K562 (cell line): ENCODE data around the gene LINC00632.

ENCODE experiments used
- EP300 ChIP-seq: IDR thresholded peaks from 2 replicates; pipeline ENCODE4 v1.6.1; 2012; ENCODE audit warnings: low read length, improper control_type of control experiment
- EZH2 ChIP-seq: IDR thresholded peaks from 2 replicates; pipeline ENCODE4 v1.6.1; 2012; ENCODE audit warnings: low read depth, mild to moderate bottlenecking, inconsistent platforms, low read length, borderline replicate concordance
- ILK ChIP-seq: fragments of 450-650 bp; IDR thresholded peaks from 2 replicates; pipeline ENCODE4 v1.6.1; 2016; ENCODE audit warnings: missing genetic modification characterization, low read depth, mild to moderate bottlenecking, missing compliant biosample characterization, moderate library complexity, borderline replicate concordance
- NR2C1 ChIP-seq, 2 experiments: fragments of 450-650 bp; IDR thresholded peaks; 2 replicates each; pipeline ENCODE4 v1.6.1; 2017; ENCODE audit warnings: mild to moderate bottlenecking in 2 of 2, antibody characterized with exemption in 1 of 2, inconsistent platforms in 1 of 2, missing compliant biosample characterization in 1 of 2, missing genetic modification characterization in 1 of 2
- RBM22 ChIP-seq: fragments of 200-400 bp; formaldehyde crosslinking; IDR thresholded peaks from 2 replicates; pipeline ENCODE4 v1.6.1; 2018; ENCODE audit warnings: low read length, low read depth; ENCODE audit not compliant: poor library complexity, severe bottlenecking
- SIN3A ChIP-seq, 2 experiments: fragments of 150-350 bp in 1 of 2; IDR thresholded peaks; 2 replicates each; pipeline ENCODE4 v1.6.1; 2011 to 2016; ENCODE audit warnings: borderline replicate concordance in 2 of 2, low read depth in 2 of 2, low read length in 2 of 2, mild to moderate bottlenecking in 2 of 2, moderate library complexity in 2 of 2; ENCODE audit not compliant: control insufficient read depth in 1 of 2
- TBL1XR1 ChIP-seq, 2 experiments: IDR thresholded peaks; 2 replicates each; pipeline ENCODE4 v1.6.1; 2012; ENCODE audit warnings: improper control_type of control experiment in 2 of 2, low read length in 2 of 2, mild to moderate bottlenecking in 1 of 2
- WHSC1 ChIP-seq: IDR thresholded peaks from one replicate; pipeline ENCODE4 v1.6.1; 2012; ENCODE audit warnings: low read length, control low read depth, inconsistent platforms
- ZNF384 ChIP-seq: IDR thresholded peaks from 2 replicates; pipeline ENCODE4 v1.6.1; 2012; ENCODE audit warnings: low read depth, low read length, improper control_type of control experiment
- TF ChIP-seq, protein P1 (sequence below): fragments of 450-650 bp; IDR thresholded peaks from 2 replicates; pipeline ENCODE4 v1.6.1; 2016; ENCODE audit warnings: antibody characterized with exemption
- TF ChIP-seq, protein P2 (sequence below): fragments of 250-450 bp; sonication (Bioruptor Pico); IDR thresholded peaks from 2 replicates; pipeline ENCODE4 v1.4.0; 2020; ENCODE audit warnings: borderline replicate concordance
- TF ChIP-seq, protein P3 (sequence below): IDR thresholded peaks from 2 replicates; pipeline ENCODE4 v1.6.1; 2012; ENCODE audit warnings: low read depth, low read length, improper control_type of control experiment, borderline replicate concordance
- TF ChIP-seq, protein P4 (sequence below): sonication (generic); formaldehyde crosslinking; IDR thresholded peaks from 2 replicates; pipeline ENCODE4 v1.8.1; 2023; ENCODE audit warnings: mild to moderate bottlenecking, missing genetic modification reagents

DNA sequence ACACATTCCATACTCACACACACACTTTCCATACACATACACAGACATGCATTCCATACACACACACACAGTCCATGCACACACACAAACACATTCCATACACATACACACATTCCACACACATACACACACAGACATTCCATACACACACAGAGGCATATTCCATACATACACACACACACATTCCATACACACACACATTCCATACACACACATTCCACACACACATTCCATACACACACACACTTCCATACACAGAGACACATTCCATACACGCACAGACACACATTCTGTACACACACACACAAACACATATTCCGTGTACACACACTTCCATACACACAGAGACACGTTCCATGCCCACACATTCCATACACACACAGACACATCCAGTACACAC, 14.8 kb downstream of the LINC00632 start:
- TF ChIP-seq SIN3A (IDR thresholded peaks at IDR 0.05; ENCODE audit: borderline replicate concordance in 2 of 2, control insufficient read depth in 1 of 2, low read depth in 2 of 2, low read length in 2 of 2) (no peak), WHSC1 (no peak), TBL1XR1 (IDR thresholded peaks at IDR 0.05; ENCODE audit: low read length in 2 of 2) (no peak), RBM22 (no peak), EP300 (no peak), ZNF384 (no peak), EZH2 (no peak), NR2C1 (IDR thresholded peaks at IDR 0.05) (no peak), NR2C1 (tag; IDR thresholded peaks at IDR 0.05) (no peak), ILK (no peak)
- TF ChIP-seq, protein P1, sequence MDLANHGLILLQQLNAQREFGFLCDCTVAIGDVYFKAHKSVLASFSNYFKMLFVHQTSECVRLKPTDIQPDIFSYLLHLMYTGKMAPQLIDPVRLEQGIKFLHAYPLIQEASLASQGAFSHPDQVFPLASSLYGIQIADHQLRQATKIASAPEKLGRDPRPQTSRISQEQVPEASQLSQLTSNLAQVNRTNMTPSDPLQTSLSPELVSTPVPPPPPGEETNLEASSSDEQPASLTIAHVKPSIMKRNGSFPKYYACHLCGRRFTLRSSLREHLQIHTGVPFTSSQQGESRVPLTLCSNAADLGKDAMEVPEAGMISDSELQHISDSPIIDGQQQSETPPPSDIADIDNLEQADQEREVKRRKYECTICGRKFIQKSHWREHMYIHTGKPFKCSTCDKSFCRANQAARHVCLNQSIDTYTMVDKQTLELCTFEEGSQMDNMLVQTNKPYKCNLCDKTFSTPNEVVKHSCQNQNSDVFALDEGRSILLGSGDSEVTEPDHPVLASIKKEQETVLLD: no peak
- TF ChIP-seq, protein P2, sequence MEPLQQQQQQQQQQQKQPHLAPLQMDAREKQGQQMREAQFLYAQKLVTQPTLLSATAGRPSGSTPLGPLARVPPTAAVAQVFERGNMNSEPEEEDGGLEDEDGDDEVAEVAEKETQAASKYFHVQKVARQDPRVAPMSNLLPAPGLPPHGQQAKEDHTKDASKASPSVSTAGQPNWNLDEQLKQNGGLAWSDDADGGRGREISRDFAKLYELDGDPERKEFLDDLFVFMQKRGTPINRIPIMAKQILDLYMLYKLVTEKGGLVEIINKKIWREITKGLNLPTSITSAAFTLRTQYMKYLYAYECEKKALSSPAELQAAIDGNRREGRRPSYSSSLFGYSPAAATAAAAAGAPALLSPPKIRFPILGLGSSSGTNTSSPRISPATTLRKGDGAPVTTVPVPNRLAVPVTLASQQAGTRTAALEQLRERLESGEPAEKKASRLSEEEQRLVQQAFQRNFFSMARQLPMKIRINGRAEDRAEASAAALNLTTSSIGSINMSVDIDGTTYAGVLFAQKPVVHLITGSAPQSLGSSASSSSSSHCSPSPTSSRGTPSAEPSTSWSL (CRISPR knock-in tag): no peak
- TF ChIP-seq, protein P3, sequence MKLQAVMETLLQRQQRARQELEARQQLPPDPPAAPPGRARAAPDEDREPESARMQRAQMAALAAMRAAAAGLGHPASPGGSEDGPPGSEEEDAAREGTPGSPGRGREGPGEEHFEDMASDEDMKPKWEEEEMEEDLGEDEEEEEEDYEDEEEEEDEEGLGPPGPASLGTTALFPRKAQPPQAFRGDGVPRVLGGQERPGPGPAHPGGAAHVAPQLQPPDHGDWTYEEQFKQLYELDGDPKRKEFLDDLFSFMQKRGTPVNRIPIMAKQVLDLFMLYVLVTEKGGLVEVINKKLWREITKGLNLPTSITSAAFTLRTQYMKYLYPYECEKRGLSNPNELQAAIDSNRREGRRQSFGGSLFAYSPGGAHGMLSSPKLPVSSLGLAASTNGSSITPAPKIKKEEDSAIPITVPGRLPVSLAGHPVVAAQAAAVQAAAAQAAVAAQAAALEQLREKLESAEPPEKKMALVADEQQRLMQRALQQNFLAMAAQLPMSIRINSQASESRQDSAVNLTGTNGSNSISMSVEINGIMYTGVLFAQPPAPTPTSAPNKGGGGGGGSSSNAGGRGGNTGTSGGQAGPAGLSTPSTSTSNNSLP: no peak
- TF ChIP-seq, protein P4, sequence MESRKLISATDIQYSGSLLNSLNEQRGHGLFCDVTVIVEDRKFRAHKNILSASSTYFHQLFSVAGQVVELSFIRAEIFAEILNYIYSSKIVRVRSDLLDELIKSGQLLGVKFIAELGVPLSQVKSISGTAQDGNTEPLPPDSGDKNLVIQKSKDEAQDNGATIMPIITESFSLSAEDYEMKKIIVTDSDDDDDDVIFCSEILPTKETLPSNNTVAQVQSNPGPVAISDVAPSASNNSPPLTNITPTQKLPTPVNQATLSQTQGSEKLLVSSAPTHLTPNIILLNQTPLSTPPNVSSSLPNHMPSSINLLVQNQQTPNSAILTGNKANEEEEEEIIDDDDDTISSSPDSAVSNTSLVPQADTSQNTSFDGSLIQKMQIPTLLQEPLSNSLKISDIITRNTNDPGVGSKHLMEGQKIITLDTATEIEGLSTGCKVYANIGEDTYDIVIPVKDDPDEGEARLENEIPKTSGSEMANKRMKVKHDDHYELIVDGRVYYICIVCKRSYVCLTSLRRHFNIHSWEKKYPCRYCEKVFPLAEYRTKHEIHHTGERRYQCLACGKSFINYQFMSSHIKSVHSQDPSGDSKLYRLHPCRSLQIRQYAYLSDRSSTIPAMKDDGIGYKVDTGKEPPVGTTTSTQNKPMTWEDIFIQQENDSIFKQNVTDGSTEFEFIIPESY (CRISPR knock-in tag): no peak
